H9 (cell line): Measurements from ENCODE around the gene TSPO. TPM values are rescaled to one million over a fixed set of nuclear protein-coding genes. Genes with fewer than 3 reads are reported as not detected.

Experiments used
- DNase-seq: peaks from one replicate; pipeline ENCODE4 v3.0.0-alpha.2; 2017
- H2AFZ ChIP-seq: one replicate; pipeline ENCODE4 v1.6.1; 2013; ENCODE audit warnings: mild to moderate bottlenecking, low read length, control low read depth, moderate library complexity
- H2AK5ac ChIP-seq: 2 replicates; pipeline ENCODE4 v1.6.1; 2013; ENCODE audit warnings: low read length, control low read depth, mixed read lengths; ENCODE audit not compliant: insufficient read length
- H2BK120ac ChIP-seq: one replicate; pipeline ENCODE4 v1.6.1; 2013; ENCODE audit warnings: low read depth, mild to moderate bottlenecking, low read length, control low read depth, inconsistent platforms; ENCODE audit not compliant: poor library complexity, severe bottlenecking
- H2BK12ac ChIP-seq: 2 replicates; pipeline ENCODE4 v1.6.1; 2013; ENCODE audit warnings: low read length, control low read depth, mixed read lengths, low read depth; ENCODE audit not compliant: insufficient read length
- H2BK15ac ChIP-seq: 2 replicates; pipeline ENCODE4 v1.6.1; 2013; ENCODE audit warnings: low read depth, low read length, control low read depth
- H2BK20ac ChIP-seq: one replicate; pipeline ENCODE4 v1.6.1; 2013; ENCODE audit warnings: low read depth, mild to moderate bottlenecking, low read length, control low read depth, inconsistent platforms; ENCODE audit not compliant: poor library complexity, severe bottlenecking
- H2BK5ac ChIP-seq: 2 replicates; pipeline ENCODE4 v1.6.1; 2013; ENCODE audit warnings: low read length, control low read depth, mixed read lengths; ENCODE audit not compliant: insufficient read length
- H3K14ac ChIP-seq: 2 replicates; pipeline ENCODE4 v1.6.1; 2013; ENCODE audit warnings: low read length, control low read depth; ENCODE audit not compliant: insufficient read depth
- H3K18ac ChIP-seq: 2 replicates; pipeline ENCODE4 v1.6.1; 2013; ENCODE audit warnings: low read depth, mild to moderate bottlenecking, mixed read lengths, low read length, control low read depth; ENCODE audit not compliant: insufficient read length
- H3K23ac ChIP-seq: 2 replicates; pipeline ENCODE4 v1.6.1; 2013; ENCODE audit warnings: low read length, control low read depth, mixed read lengths, low read depth; ENCODE audit not compliant: insufficient read length
- H3K23me2 ChIP-seq: 2 replicates; pipeline ENCODE4 v1.6.1; 2013; ENCODE audit warnings: low read depth, mild to moderate bottlenecking, mixed read lengths, low read length, control low read depth; ENCODE audit not compliant: insufficient read length, poor library complexity, severe bottlenecking
- H3K27ac ChIP-seq: 2 replicates; pipeline ENCODE4 v1.5.1; 2013; ENCODE audit warnings: low read length, control low read depth, mixed read lengths, low read depth; ENCODE audit not compliant: insufficient read length
- H3K27me3 ChIP-seq: 2 replicates; pipeline ENCODE4 v1.6.1; 2013; ENCODE audit warnings: low read length, control low read depth, inconsistent platforms; ENCODE audit not compliant: insufficient read depth
- H3K4ac ChIP-seq: 2 replicates; pipeline ENCODE4 v1.6.1; 2013; ENCODE audit warnings: low read depth, mild to moderate bottlenecking, control low read depth, inconsistent platforms, low read length, moderate library complexity
- H3K4me1 ChIP-seq: 2 replicates; pipeline ENCODE4 v1.6.1; 2013; ENCODE audit warnings: low read length, control low read depth, inconsistent platforms; ENCODE audit not compliant: insufficient read depth
- H3K4me2 ChIP-seq: 2 replicates; pipeline ENCODE4 v1.6.1; 2013; ENCODE audit warnings: low read length, control low read depth, mixed read lengths; ENCODE audit not compliant: insufficient read length, insufficient read depth
- H3K56ac ChIP-seq: 2 replicates; pipeline ENCODE4 v1.6.1; 2013; ENCODE audit warnings: low read depth, mild to moderate bottlenecking, mixed read lengths, low read length, control low read depth; ENCODE audit not compliant: insufficient read length
- H3K79me1 ChIP-seq: 2 replicates; pipeline ENCODE4 v1.6.1; 2013; ENCODE audit warnings: low read depth, mild to moderate bottlenecking, moderate library complexity, low read length, control low read depth, inconsistent platforms; ENCODE audit not compliant: insufficient read depth, poor library complexity, severe bottlenecking
- H3K79me2 ChIP-seq: 2 replicates; pipeline ENCODE4 v1.6.1; 2013; ENCODE audit warnings: low read length, control low read depth, inconsistent platforms; ENCODE audit not compliant: insufficient read depth
- H3K9ac ChIP-seq: 2 replicates; pipeline ENCODE4 v1.6.1; 2013; ENCODE audit warnings: low read length, control low read depth, mixed read lengths; ENCODE audit not compliant: insufficient read length; ENCODE audit errors: extremely low read depth
- H3K9me3 ChIP-seq: one replicate; pipeline ENCODE4 v1.6.1; 2013; ENCODE audit warnings: low read depth, low read length, inconsistent platforms; ENCODE audit not compliant: control insufficient read depth
- H3T11ph ChIP-seq: one replicate; pipeline ENCODE4 v1.6.1; 2013; ENCODE audit warnings: mild to moderate bottlenecking, low read length, control low read depth, inconsistent platforms
- H4K20me1 ChIP-seq: one replicate; pipeline ENCODE4 v1.6.1; 2013; ENCODE audit not compliant: control insufficient read depth, insufficient read length, insufficient read depth
- H4K5ac ChIP-seq: 2 replicates; pipeline ENCODE4 v1.6.1; 2013; ENCODE audit warnings: low read depth, mild to moderate bottlenecking, mixed read lengths, low read length, control low read depth; ENCODE audit not compliant: insufficient read length
- H4K8ac ChIP-seq: replicated peaks from 2 replicates; pipeline ENCODE4 v1.6.1; 2013; ENCODE audit warnings: low read length, control low read depth, mixed read lengths, low read depth; ENCODE audit not compliant: insufficient read length
- H4K91ac ChIP-seq: 2 replicates; pipeline ENCODE4 v1.6.1; 2013; ENCODE audit warnings: low read depth, mild to moderate bottlenecking, moderate library complexity, mixed read lengths, low read length, control low read depth; ENCODE audit not compliant: insufficient read length
- H3K27ac Mint-ChIP-seq, 3 experiments: 2 replicates in 2 of 3; 3 replicates in 1 of 3; pipeline ENCODE4 v1.8.0; 2020 to 2021; ENCODE audit warnings: mixed read lengths in 3 of 3, mild to moderate bottlenecking in 1 of 3, moderate library complexity in 1 of 3
- H3K27me3 Mint-ChIP-seq: 2 replicates; pipeline ENCODE4 v1.8.0; 2021; ENCODE audit warnings: low read depth, mild to moderate bottlenecking, moderate library complexity, mixed read lengths
- H3K36me3 Mint-ChIP-seq, 3 experiments: 2 replicates in 2 of 3; 3 replicates in 1 of 3; pipeline ENCODE4 v1.8.0; 2020 to 2021; ENCODE audit warnings: low read depth in 3 of 3, mixed read lengths in 3 of 3; ENCODE audit not compliant: insufficient read depth in 1 of 3
- H3K4me1 Mint-ChIP-seq, 2 experiments: 2 replicates each; pipeline ENCODE4 v1.8.0; 2020; ENCODE audit warnings: mixed read lengths in 2 of 2
- H3K4me3 Mint-ChIP-seq, 2 experiments: 2 replicates in 1 of 2; 3 replicates in 1 of 2; pipeline ENCODE4 v1.8.0; 2020 to 2021; ENCODE audit warnings: mild to moderate bottlenecking in 2 of 2, mixed read lengths in 2 of 2, moderate library complexity in 1 of 2
- H3K9me3 Mint-ChIP-seq, 2 experiments: 2 replicates in 1 of 2; 3 replicates in 1 of 2; pipeline ENCODE4 v1.8.0; 2020; ENCODE audit warnings: mild to moderate bottlenecking in 2 of 2, mixed read lengths in 2 of 2, moderate library complexity in 1 of 2
- WGBS: extraction: QIAGEN DNeasy Blood & Tissue Kit; methylation state at CpG from one replicate; pipeline ENCODE4 v1.1.7; 2013; ENCODE audit warnings: missing lambda C conversion rate, low lambda C conversion rate, mixed read lengths; ENCODE audit not compliant: insufficient read length; ENCODE audit errors: extremely low coverage; 5-methylcytosine and 5-hydroxymethylcytosine counted together
- total RNA-seq: library from RNA; stranded (reverse); gene quantifications from 2 replicates; pipeline ENCODE4 v1.2.1, GENCODE V29; 2021
- TF ChIP-seq, protein P1 (sequence below): fragments of 200-600 bp; sonication (generic); conservative IDR thresholded peaks from 3 replicates; pipeline ENCODE4 v1.8.0; 2021; ENCODE audit warnings: antibody characterized with exemption, mild to moderate bottlenecking

The TSPO gene
- total RNA-seq, 1 experiment from 2014 or later: 14.8 TPM

DNA sequence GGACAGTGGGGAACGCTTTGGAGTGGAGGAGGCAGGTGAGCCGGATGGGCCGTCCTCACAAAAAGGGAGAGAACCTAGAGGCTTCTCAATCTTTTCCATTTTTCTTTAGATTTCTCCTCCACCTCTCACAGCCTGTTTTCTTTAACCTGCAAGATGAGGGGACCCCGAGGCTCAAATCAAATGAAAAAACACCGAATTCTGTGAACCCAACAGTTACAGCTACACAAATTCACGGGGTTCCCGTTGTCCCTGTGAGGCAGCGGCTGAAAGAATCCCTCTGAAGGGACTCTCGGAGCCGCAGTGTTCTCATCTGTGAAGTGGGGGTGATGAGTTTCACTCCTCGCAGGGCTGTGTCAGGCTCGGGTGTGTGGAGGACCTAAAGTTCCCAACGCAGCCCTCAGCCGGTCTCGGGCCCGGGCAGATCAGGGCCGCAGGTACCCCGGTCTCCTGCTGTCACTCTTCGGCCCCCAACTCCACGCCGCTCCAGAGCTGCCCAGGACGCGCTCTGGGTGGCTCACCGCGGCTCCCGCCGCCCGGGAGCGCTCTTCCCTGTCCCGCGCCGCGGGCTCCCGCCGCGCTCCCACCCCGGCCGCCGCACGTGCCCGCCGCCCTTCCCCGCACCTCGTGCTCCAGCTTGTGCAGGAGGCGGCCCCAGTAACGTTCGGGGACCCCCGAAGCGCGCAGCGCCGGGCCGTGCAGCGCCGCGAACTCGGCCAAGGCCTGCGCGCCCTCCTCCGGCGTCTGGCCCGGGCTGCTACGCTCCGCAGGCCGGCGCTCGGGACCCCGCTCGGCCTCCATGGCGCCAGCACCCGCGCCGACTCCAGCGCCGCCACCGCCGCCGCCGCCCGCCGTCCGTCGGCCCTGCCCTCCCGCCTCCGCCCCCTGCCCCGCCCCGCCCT is 35.2 kb downstream of the TSPO start, which contains the start of gene TTLL12:
TTLL12 (minus strand) TSS at position 863 of the 899 bp plus-strand sequence; CDS start at position 798, 65 bp downstream.
- Mint-ChIP-seq H3K4me3 (peak within 1 kb of the TSS; percentile 78 to 83), H3K9me3 (no peaks in the 10 kb centered on the region; a peak in 2 of 5 replicates), H3K36me3 (peaks cover 6 to 20% (median 14%) of the 10 kb centered on the region in 3 experiments; a peak in 6 of 7 replicates), H3K27ac (peak within 1 kb of the TSS; percentile 52 to 90 (median 75); a peak in 4 of 7 replicates), H3K27me3 (peaks cover 6% of the 10 kb centered on the region; the same call in 1 of the 2 replicates), H3K4me1 (peaks cover 21 to 25% of the 10 kb centered on the region in 2 experiments)
- no CpG with 5 or more reads among the region's 87 CpGs for WGBS
- Histone ChIP-seq H3K4me1 (peaks cover 8% of the 10 kb centered on the region; the same call in 1 of the 2 replicates), H2BK15ac (no peak within 1 kb of the TSS), H2BK20ac (no peak within 1 kb of the TSS), H4K20me1 (no peaks in the 10 kb centered on the region), H3K14ac (peak within 1 kb of the TSS; percentile 74; the same call in 1 of the 2 replicates), H3T11ph (no peak within 1 kb of the TSS), H3K56ac (no peak within 1 kb of the TSS), H2BK120ac (no peak within 1 kb of the TSS), H3K4me2 (peak within 1 kb of the TSS; percentile 65), H3K23me2 (peaks cover 13% of the 10 kb centered on the region), H3K27me3 (no peaks in the 10 kb centered on the region), H4K91ac (no peak within 1 kb of the TSS), H4K5ac (no peak within 1 kb of the TSS), H2BK12ac (no peak within 1 kb of the TSS), H2AK5ac (no peak within 1 kb of the TSS), H3K9me3 (no peaks in the 10 kb centered on the region), H3K27ac (no peak within 1 kb of the TSS), H3K18ac (peak within 1 kb of the TSS; percentile 62), H3K9ac (peak within 1 kb of the TSS; percentile 48), H3K23ac (no peak within 1 kb of the TSS), H4K8ac (no peak within 1 kb of the TSS), H3K79me2 (peaks cover 7% of the 10 kb centered on the region), H2AFZ (no peak within 1 kb of the TSS), H3K4ac (no peak within 1 kb of the TSS; the same call in 1 of the 2 replicates), H2BK5ac (no peak within 1 kb of the TSS), H3K79me1 (no peaks in the 10 kb centered on the region)
- DNase-seq: peak; percentile 56
- TF ChIP-seq, protein P1, sequence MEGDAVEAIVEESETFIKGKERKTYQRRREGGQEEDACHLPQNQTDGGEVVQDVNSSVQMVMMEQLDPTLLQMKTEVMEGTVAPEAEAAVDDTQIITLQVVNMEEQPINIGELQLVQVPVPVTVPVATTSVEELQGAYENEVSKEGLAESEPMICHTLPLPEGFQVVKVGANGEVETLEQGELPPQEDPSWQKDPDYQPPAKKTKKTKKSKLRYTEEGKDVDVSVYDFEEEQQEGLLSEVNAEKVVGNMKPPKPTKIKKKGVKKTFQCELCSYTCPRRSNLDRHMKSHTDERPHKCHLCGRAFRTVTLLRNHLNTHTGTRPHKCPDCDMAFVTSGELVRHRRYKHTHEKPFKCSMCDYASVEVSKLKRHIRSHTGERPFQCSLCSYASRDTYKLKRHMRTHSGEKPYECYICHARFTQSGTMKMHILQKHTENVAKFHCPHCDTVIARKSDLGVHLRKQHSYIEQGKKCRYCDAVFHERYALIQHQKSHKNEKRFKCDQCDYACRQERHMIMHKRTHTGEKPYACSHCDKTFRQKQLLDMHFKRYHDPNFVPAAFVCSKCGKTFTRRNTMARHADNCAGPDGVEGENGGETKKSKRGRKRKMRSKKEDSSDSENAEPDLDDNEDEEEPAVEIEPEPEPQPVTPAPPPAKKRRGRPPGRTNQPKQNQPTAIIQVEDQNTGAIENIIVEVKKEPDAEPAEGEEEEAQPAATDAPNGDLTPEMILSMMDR: no peak
